Measurements from ENCODE around the gene UPK3BL1.
"Not testable (repeated sequence)": the region's sequence is repeated elsewhere in the genome, so short reads cannot be mapped to it uniquely, and the experiment has no call there.

- TF ChIP-seq CTCF, POLR2A, POLR2AphosphoS5 (IDR thresholded peaks at IDR 0.05): not testable (repeated sequence)
Measured at GRCh38 chr7:102664765-102665164, 22.2 kb upstream of the UPK3BL1 start.
